Non-pigmented ciliary epithelial cell (primary cell): ENCODE data around the gene VSIG10.
"Not testable (repeated sequence)": the region's sequence is repeated elsewhere in the genome, so short reads cannot be mapped to it uniquely, and the experiment has no call there.

Experiments used
- DNase-seq: peaks from one replicate; pipeline ENCODE4 v3.0.0-alpha.2; 2010; ENCODE audit warnings: low read depth

The VSIG10 gene

GRCh38 chr12:118032188-118032587 lies 71.6 kb downstream of the VSIG10 start:
- no peak for DNase-seq

GRCh38 chr12:118029166-118029565 lies 74.6 kb downstream of the VSIG10 start:
- no peak for DNase-seq

DNA sequence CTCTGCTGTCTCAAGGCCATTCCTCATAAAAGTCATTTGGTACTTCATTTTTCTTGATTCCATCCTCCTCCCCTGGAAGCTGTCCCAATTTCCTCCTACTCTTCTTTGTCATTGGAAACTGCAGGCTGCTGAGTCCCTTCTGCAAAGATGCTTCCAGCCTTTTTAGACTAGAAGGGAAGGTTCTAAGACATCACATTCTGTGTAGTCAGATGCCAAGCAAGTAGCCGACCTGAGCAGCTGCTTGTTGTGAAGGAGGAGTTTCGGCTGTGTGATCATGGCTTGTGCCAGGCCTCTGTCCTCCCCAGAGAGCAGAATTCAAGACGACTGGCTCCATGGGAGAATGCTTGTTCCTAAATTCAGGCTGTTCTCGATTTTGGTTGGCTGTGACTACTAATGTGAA lies 78.6 kb downstream of the VSIG10 start:
- no peak for DNase-seq

- DNase-seq, result no peak
Measured at GRCh38 chr12:118023301-118023860, 80.4 kb downstream of the VSIG10 start.

- DNase-seq, result no peak
Measured at GRCh38 chr12:118022728-118023109, 81.1 kb downstream of the VSIG10 start.

- DNase-seq, result not testable (repeated sequence)
Measured at GRCh38 chr12:118022097-118022727, 81.6 kb downstream of the VSIG10 start.

DNA sequence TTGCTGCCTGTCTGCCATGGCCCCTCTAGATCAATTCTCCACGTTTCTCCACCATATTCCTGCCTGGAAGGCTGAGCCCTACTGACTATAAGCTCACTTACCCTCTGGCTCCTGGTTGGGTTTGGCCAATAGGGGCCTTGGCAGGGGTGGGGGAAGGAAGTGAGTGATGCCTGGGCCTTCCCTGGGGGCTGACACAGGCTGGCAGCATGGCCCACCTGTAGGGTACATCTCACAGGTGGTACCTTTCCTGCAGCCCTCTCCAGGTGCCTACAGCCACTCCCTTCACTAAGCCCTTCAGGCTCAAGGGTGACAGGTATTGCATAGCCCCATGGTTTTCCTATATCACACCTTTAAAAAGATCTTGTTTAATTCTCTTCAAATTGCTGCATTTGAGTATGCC lies 83.8 kb downstream of the VSIG10 start:
- DNase-seq, result no peak

GRCh38 chr12:118017926-118018325 lies 85.9 kb downstream of the VSIG10 start:
- no peak for DNase-seq

DNA sequence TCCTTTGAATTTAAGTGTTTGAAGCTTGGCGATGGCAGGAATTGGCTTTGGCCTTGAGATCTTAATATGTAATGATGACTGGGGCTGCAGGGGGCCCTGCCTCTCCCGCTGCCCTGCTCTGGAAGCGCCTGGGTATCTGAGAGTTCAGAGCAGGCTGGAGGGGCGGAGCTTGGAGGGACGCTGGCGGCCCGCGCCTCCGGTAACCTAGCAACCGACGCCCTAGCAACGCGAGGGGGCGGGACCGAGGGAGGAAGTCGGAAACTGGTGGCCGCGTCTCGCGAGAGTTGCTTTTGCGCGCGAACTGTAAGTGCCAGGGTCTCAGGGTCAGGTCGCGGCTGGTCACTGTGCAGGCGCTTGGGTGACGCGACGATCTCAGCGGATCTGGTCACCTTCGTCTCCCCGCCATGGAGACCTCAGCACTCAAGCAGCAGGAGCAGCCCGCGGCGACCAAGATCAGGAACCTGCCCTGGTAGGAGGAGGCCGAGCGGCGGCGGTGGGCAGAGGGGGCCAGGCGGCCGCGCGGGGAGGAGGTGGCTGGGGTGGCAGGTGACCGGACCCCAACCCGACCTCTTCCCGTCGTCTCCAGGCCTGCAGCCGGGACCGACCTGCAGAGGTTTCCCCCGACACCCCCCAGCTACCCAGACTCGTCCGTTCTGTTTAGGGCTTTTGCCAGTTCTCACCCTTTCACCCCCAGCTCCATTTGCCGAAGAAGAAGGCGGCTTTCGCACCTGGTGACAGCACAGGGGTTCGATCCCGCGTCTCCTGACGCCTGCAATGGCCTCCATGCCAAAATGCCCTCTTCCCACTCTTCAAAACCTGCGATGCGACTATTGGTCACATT lies 87.2 kb downstream of the VSIG10 start, which contains the start of gene RFC5:
RFC5 (plus strand) TSS at position 280 of the 841 bp plus-strand sequence; CDS start at position 405, 125 bp downstream.
- peak; percentile 76 for DNase-seq

DNA sequence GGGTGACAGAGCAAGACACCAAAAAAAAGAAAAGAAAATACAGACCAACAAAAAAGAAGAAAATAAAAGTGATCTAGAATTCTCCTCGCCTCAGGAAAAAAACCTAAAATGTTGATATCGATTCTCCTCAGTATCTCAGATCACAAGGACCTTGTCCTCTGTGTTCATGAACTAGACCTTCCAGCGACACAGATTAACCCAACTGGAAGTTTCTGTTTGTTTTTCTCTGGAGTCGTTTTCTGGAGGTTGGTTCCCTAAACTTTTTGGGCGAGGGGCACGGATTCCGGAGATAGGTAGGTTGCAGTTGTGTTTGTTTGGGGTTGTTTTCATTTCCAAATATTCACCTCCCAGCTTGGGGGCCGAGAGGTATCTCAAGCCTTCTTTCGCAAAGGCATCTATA lies 87.9 kb downstream of the VSIG10 start:
- DNase-seq, result no peak

DNA sequence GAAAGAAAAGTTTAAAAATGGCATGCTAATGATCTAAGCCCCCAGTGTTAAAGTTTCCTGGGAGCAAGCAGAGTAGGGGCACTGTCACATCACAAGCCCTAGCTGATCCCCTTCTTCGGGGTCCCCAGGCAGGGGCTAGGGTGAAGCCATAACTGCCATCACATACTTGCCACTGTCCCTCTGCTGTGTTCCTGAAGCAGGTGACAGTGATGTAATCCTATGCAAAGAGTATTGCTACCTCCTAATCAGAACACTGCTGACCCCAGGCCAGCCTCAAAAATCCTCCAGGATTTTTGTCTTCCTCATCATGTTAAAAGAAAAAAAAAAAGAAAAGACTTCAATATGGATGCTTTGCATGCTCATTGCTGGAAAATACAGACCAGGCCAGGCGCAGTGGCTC lies 88.5 kb downstream of the VSIG10 start:
- no peak for DNase-seq
